Activated T-cell treated with anti-CD3 and anti-CD28 coated beads, Interleukin-2, amount 50 U/mL, for 1 hour (primary cell): ENCODE results near the gene ATP6AP1.
"Not testable (repeated sequence)": the region's sequence is repeated elsewhere in the genome, so short reads cannot be mapped to it uniquely, and the experiment has no call there.

Source experiments
- DNase-seq: peaks from one replicate; pipeline ENCODE4 v3.0.0-alpha.2; 2020

Gene ATP6AP1, protein sequence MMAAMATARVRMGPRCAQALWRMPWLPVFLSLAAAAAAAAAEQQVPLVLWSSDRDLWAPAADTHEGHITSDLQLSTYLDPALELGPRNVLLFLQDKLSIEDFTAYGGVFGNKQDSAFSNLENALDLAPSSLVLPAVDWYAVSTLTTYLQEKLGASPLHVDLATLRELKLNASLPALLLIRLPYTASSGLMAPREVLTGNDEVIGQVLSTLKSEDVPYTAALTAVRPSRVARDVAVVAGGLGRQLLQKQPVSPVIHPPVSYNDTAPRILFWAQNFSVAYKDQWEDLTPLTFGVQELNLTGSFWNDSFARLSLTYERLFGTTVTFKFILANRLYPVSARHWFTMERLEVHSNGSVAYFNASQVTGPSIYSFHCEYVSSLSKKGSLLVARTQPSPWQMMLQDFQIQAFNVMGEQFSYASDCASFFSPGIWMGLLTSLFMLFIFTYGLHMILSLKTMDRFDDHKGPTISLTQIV

DNA sequence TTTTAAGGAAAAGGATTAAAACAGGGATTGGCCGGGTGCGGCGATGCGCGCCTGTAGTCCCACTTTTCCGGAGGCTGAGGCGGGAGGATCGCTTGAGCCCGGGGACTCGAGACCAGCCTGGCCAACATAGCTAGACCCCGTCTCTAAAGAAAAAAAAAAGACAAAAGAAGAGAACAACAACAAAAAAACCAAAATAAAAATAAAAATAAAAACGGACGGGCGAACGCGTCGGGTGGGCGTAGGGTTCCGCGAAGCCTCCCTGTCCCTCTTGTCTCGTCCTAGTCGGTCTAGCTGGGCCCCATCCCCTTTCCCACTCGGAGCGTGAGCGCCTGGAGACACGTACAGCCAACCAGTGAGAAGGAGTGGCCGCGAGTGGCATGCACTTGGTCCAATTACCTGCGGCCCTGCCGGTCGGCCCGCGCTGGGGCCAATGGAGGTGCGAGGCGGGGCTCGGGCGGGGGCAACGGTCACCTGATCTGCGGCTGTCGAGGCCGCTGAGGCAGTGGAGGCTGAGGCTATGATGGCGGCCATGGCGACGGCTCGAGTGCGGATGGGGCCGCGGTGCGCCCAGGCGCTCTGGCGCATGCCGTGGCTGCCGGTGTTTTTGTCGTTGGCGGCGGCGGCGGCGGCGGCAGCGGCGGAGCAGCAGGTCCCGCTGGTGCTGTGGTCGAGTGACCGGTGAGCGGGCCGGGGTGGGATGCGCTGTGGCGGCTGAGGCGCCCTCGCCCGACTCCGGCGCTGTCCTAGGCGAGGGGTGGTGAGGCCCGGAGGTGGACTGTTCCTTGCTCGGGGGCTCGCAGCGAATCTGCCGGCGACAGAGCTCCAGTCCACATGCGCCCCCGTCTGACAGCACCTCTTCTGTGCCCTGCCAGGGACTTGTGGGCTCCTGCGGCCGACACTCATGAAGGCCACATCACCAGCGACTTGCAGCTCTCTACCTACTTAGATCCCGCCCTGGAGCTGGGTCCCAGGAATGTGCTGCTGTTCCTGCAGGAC is at the start of gene ATP6AP1:
TSS of gene ATP6AP1 (plus strand) at position 502 of the 996 bp plus-strand sequence. CDS start at position 518, 16 bp downstream.
- peak; percentile 84 for DNase-seq

DNA sequence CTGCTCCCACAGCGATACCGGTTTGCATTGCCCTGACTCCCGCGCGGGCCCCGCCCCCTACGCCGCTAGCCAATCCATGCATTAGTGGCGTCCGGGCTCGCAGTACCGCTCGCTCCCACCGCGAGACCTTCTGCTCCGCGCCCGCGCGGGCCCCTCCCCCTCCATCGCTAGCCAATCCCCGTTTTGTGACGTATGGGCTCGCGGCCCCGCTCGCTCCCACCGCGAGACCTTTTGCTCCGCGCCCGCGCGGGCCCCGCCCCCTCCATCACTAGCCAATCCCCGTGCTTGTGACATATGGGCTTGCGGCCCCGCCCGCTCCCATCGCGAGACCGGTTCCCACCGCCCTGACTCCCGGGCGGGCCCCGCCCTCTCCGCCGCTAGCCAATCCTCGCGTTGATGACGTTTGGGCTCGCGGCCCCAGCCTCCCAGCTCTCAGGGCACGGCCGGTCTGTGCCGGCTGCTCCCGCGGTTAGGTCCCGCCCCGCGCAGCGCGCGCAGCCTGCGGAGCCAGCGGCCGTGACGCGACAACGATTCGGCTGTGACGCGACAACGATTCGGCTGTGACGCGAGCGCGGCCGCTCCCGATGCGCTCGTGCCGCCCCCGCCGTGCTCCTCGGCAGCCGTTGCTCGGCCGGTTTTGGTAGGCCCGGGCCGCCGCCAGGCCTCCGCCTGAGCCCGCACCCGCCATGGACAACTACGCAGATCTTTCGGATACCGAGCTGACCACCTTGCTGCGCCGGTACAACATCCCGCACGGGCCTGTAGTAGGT is 49.5 kb upstream of the ATP6AP1 start, which contains the start of gene EMD:
TSS of gene EMD (plus strand) at position 497 of the 770 bp plus-strand sequence. CDS start at position 687, 190 bp downstream.
- peak; percentile 95 for DNase-seq

DNA sequence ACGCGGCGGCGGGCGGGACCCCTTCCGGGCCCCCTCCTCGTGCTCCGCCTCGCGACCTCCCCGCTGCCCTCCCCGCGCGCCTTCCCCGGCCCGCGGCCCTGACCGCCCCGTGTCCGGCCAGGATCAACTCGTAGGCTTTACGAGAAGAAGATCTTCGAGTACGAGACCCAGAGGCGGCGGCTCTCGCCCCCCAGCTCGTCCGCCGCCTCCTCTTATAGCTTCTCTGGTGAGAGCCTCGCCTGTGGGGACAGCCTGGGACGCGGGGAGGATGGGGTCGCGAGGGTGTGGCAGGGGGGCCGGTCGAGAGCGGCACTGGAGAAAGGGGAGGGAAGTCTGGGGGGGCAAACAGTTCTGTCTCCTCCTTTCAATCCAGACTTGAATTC is 48.9 kb upstream of the ATP6AP1 start:
- DNase-seq: no peak

DNA sequence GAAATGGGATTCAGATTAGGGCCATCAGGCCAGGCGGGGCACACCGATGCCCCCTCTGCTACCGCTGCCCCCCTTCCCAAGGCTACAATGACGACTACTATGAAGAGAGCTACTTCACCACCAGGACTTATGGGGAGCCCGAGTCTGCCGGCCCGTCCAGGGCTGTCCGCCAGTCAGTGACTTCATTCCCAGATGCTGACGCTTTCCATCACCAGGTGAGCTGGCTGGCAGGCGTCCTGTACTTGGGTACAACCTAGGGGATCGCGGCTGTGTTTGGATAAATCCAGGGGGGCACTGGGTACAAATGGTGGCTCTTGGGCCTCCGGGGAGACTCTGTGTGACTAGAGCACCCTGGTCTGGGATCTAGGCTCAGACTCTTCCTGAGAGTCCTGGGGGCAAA is 48.3 kb upstream of the ATP6AP1 start:
- no peak for DNase-seq

DNA sequence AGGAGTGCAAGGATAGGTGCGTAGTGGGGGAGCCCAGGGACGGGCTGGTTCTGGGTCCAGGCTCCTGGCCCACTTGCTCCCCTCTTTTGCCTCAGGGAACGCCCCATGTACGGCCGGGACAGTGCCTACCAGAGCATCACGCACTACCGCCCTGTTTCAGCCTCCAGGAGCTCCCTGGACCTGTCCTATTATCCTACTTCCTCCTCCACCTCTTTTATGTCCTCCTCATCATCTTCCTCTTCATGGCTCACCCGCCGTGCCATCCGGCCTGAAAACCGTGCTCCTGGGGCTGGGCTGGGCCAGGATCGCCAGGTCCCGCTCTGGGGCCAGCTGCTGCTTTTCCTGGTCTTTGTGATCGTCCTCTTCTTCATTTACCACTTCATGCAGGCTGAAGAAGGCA is 47.7 kb upstream of the ATP6AP1 start:
- no peak for DNase-seq

DNA sequence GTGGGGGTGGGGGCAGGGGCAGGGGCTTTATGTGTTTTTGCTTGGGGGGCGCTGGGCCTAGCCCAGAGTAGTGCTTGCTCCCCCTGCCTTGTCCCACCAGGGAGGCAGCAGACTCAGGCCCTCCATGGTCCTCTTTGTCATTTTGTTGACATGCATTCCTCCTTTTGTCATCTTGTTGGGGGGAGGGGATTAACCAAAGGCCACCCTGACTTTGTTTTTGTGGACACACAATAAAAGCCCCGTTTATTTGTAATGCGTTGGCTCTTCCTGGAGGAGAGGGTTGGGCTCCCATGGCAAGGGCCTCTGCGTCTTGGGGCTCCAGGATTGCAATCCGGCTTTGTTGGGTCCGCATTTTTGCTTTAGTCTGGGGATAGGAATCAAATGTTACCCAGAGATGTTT is 47.2 kb upstream of the ATP6AP1 start:
- no peak for DNase-seq

DNA sequence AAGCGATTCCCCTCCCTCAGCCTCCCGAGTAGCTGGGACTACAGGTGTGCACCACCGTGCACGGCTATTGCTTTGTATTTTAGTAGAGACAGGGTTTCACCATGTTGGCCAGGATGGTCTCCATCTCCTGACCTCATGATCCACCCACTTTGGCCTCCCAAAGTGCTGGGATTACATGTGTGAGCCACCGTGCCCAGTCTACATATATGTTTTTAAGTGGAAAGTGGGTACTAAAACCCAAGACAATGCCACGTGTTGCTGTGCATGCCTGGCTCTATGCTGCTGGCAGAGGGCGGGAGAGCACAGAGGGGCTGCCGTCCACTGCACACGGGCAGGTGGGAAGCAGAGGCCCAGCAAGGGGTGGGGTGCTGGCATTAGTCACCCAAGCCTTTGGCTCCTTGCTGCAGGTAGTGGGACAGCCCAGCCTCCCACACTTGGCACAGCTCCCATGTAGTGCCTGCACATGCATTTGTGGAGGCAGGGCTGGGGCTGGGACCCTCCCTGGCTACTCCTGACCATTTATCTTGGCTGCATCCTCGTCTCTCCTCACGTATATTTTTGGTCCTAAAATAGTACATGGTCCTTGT is 45.9 kb upstream of the ATP6AP1 start:
- peak; percentile 21 for DNase-seq

DNA sequence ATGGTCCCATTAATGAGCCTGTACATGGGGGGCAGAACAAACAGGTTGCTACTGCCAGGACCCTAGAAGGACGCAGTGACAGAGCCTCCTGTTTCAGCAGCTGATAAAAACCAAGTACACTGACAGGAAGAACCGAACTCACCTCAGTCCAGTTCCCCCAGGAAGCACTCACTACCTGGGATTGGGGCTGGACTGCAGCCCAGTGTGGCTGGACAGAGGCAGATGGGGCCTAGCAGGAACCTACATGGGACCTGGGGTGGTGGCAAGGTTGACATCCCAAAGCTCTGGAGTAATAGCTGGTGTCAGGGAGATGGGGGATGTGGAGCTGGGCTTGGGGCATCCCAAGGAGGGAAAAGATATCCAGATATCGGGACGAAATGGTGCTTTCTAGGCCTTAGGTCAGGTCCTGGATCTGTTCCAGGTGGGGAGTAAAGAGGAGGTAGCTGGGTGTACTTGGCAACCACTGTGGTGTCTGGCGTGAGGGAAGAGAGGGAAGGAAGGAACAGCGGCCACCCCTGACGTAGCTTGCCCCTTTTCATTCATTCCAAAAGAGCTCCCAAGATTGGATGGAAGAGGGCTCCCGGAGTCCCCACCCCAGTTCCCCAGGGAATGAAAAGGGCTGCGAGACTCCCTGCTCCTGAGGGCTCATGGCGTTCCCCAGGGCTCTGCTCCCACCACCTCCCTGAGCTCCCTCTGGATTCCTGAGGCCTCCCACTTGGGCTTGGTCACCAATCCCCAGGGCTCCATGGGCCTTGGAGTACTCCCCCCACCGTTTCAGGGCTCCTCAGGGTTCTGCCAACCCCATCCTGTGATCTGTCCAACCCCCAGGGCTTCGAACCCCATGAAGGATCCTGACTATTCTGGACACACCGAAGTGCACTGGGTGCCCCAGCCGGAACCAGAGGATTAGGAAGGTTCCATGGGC is 44.9 kb upstream of the ATP6AP1 start:
- peak; percentile 20 for DNase-seq

DNA sequence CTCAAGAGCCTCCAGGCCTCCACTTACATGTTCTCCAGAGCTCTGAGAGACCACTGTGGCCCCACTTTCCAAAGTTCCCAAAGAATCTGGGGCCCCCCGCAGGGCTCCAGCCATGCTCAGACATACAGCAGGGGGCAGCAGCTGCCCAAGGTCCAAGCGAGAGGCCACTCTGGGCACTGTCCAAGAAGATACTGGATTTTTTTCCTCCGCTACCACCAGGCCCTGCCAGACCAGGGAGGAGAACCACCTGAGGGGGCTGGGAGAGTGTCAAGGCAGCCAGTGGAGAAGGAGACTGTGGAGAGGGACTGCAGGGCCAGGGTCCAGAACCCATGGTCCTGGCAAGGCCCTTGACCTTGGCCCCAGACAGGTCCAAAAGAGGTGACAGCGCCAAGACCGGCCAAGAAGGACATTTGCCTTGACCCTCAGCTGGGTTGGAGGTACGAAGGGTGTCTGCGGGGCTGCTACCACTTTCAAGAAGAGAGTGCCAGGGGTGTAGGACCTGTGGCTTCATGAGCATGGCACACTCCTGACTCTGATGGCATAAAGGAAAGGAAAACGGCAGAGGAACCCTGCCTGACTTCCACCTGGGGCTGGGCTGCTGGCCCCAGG is 44.1 kb upstream of the ATP6AP1 start:
- DNase-seq: no peak

DNA sequence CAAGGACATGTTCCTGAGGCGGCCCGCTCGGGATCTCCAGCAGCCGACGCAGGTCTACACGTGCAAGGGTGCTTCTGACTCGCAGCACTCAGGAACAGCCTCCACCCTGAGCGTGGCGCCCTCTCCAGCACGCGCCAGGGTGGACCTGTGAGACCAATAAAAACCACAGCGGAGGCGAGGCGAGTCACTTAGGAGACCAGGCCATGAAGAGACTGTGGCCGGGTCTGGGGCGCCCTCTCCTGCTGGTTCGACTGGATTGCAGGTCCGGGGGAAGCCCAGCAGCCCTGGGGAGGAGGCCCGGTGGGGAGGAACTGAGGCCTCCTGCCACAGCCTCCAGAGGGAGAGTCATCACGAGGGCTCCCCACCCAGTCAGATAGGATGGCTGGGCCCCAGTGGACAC is 40.4 kb upstream of the ATP6AP1 start:
- DNase-seq: not testable (repeated sequence)

DNA sequence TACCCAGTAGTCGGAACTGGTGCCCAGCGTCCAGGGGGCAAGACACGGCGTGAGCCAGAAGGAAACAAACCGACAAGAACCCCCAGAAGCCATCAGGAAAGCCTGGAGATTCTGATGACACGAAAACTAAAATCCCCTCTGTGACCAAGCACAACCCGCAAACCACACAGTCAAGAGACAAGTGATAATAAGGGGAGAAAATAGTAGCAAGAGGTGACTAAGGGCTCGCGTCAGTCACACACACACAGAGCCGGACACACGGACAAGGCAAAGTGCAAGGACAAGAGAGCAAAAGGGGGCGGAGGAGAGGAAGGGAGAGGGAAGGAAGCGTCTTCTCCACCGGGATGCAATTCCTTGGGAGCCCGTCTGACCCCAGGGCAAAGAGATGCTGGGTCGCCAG is 39.8 kb upstream of the ATP6AP1 start:
- DNase-seq: not testable (repeated sequence)

DNA sequence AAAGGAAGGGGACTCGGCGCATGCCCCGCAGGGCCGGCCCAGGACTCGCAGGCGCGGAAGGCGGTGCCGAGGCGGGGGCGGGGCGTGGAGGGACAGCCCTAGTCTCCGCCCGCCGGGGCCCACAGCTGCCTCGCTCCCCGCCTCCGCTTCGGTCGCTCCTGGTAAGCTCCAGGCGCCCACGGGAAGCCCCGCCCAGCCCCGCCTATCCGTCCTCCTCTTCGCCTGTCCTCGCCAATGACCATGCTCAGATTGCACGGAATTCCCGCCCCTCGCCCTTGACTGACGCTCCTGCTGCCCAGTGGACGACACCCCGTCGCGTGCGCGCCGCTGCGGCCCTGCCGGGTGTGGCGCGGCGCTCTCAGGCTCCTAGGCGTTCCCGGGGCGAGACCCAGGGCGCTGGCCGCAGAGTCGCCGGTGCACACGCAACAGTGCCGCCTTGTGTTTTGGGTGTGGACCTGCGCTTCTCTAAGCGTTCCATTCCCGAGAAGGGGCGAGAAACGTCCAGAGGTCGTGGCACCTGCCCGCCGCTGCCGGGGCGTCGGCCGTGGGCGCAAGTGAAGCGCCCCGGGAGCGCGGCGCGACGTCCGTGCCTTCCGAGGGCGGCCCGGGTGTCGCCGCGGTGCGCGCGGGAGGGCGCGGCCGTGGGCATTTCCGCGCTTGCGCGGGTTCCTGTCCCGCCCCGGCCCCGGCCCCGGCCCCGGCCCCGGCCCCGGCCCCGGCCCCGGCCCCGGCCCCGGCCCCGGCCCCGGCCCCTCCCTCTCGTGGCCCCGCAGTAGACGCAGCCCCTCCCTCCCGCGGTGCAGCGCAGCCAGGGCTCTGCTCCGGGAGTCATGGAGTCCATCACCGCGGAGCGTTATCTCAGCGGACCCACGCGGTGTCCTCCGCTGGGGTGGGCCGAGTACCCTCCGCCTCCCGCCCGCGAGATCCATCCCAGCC is 38.4 kb upstream of the ATP6AP1 start:
- peak; percentile 65 for DNase-seq

DNA sequence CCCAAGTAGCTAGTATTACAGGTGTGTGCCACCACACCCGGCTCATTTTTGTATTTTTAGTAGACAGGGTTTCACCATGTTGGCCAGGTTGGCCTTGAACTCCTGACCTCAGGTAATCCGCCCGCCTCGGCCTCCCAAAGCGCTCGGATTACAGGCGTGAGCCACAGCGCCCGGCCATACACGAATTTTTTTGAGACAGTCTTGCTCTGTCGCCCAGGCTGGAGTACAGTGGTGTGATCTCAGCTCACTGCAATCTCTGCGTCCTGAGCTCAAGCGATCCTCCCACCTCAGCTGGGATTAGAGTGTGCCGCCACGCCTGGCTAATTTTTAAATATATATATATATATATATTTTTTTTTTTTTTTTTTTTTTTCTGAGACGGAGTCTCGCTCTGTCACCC is 32.1 kb upstream of the ATP6AP1 start:
- DNase-seq: not testable (repeated sequence)

DNA sequence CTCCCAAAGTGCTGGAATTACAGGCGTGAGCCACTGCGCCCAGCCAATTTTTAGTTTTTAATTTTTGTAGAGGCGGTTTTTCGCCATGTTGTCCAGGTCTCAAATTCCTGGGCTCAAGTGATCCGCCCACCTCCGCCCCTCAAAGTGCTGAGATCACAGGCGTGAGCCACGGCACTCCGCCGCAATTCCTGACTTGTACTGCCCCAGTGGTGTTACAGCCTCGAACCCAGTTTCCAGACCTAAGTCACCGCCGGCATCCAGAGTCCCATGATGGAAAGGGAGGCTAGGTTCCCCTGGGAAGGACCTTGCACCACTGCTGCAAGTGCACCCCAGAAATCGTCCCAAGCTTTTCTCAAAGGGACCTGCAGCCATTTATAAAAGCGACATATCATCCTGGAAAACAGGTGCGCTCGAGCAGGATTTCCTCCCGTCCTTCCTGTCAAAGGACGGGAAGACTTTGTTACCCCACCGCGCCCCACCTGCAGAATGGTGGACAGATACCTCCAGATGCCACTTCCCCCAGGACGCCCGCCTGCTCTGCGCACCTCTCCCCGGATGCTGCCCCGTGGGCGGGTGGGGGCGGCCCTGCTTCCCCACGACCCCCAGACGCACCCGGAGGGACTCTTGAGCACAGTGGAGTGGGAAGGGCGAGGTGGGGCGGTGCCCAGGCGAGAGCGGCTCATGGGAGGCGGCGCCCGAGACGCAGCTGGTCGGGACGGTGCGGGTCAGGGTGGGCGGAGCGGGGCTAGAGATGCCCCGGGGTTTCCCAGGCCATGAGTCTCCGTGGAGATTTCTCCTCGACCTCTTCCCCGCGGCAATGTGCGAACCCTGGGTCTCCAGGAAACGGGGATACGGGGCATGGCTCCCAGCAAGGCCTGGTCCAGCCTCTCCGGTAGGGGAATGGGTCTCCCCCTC is 31.2 kb upstream of the ATP6AP1 start:
- no peak for DNase-seq

DNA sequence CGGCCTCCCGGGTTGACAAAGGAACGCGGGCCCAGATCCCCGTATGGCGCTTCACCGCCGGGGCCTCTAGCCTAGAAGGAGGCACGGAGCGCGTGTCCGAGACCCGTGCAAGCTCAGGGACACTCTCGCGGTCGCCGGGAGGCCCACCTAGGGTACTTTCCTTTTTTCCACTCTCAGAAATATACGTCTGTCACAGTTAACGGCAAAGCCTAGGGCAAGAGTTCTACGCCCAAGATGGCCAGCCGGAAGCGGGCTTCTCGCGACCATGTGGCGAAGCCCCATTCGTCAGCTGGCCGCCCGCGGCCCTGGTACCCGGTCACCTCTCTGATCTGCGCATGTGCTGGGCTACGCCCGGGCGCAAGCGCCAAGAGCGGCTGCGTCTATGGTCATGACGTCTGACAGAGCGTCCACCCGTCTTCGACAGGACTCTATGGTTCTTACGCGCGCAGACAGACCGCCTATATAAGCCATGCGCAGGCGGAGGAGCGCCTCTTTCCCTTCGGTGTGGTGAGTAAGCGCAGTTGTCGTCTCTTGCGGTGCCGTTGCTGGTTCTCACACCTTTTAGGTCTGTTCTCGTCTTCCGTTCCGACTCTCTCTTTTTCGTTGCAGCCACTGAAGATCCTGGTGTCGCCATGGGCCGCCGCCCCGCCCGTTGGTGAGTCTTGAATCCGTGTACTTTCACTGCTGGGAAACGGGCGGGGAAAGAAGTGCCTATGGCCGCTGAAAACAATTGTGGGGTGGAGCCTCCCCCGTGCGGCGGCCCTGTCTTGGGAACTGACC is 30.4 kb upstream of the ATP6AP1 start, which contains the start of gene RPL10:
TSS of gene RPL10 (plus strand) at position 490 of the 780 bp plus-strand sequence. CDS start at position 633, 143 bp downstream.
- peak; percentile 85 for DNase-seq

DNA sequence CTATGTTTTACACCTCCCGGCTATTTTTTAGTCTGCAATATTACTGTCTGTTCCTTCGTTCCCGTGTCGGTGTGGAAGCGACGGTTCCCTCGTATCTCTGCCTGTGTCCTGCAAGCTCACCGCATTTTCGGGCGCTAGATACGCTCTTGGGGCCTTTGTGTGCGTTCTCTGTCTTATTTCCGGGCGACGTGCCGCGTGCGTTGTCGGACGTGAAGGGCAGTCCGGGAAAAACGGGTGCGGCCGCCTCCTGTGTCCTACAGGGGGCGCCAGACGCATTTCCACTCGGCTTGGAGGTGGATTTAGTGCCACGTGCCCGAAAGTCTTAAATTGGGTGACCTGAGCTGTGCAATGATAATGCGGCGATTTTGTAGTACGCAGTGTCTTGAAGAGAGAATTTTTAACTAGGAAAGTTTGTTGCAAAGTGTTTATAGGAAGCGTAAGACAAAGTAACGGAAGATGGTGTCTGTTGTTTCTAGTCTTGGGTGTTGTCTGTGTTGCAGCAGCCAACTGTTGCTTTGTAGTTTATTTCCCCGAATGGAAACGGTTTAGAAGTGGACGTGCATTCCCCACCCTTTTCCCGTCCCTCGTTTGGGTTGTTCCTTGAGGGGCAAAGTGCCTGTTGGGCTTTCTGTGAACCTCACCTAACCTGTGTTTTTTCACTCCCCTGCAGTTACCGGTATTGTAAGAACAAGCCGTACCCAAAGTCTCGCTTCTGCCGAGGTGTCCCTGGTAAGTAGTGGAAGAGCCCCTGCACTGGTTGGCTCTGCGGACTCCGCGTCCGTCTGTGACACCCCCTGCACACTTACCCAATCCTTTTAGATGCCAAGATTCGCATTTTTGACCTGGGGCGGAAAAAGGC is 29.6 kb upstream of the ATP6AP1 start:
- peak; percentile 80 for DNase-seq
